Ishikawa (cell line): ENCODE measurements around the gene LOXL4.

ENCODE experiments used
- CEBPB ChIP-seq: IDR thresholded peaks from 2 replicates; pipeline ENCODE4 v1.6.1; 2012
- CREB1 ChIP-seq: IDR thresholded peaks from 2 replicates; pipeline ENCODE4 v1.6.1; 2012; ENCODE audit warnings: low read depth
- EGR1 ChIP-seq: IDR thresholded peaks from 2 replicates; pipeline ENCODE4 v1.6.1; 2012
- EP300 ChIP-seq: IDR thresholded peaks from 2 replicates; pipeline ENCODE4 v1.6.1; 2012; ENCODE audit warnings: borderline replicate concordance
- FOXM1 ChIP-seq: IDR thresholded peaks from 2 replicates; pipeline ENCODE4 v1.6.1; 2012; ENCODE audit warnings: low read depth, borderline replicate concordance
- MAX ChIP-seq: IDR thresholded peaks from 2 replicates; pipeline ENCODE4 v1.6.1; 2012
- RAD21 ChIP-seq: IDR thresholded peaks from 2 replicates; pipeline ENCODE4 v1.6.1; 2012; ENCODE audit warnings: low read depth
- TAF1 ChIP-seq: IDR thresholded peaks from 2 replicates; pipeline ENCODE4 v1.6.1; 2012; ENCODE audit warnings: low read depth, mild to moderate bottlenecking
- TCF12 ChIP-seq: IDR thresholded peaks from 2 replicates; pipeline ENCODE4 v1.6.1; 2012; ENCODE audit warnings: low read depth
- TEAD4 ChIP-seq: IDR thresholded peaks from 2 replicates; pipeline ENCODE4 v1.6.1; 2012
- USF1 ChIP-seq: IDR thresholded peaks from 2 replicates; pipeline ENCODE4 v1.6.1; 2012
- YY1 ChIP-seq: IDR thresholded peaks from 2 replicates; pipeline ENCODE4 v1.6.1; 2012; ENCODE audit warnings: low read depth
- TF ChIP-seq, protein P1 (sequence below): IDR thresholded peaks from 2 replicates; pipeline ENCODE4 v1.6.1; 2012; ENCODE audit warnings: low read depth, mild to moderate bottlenecking

- TF ChIP-seq TCF12: no peak
- TF ChIP-seq CREB1: no peak
- TF ChIP-seq RAD21: no peak
- no peak for TF ChIP-seq EGR1
- TF ChIP-seq MAX: no peak
- TF ChIP-seq TEAD4: no peak
- no peak for TF ChIP-seq TAF1
- no peak for TF ChIP-seq EP300
- TF ChIP-seq, protein P1, sequence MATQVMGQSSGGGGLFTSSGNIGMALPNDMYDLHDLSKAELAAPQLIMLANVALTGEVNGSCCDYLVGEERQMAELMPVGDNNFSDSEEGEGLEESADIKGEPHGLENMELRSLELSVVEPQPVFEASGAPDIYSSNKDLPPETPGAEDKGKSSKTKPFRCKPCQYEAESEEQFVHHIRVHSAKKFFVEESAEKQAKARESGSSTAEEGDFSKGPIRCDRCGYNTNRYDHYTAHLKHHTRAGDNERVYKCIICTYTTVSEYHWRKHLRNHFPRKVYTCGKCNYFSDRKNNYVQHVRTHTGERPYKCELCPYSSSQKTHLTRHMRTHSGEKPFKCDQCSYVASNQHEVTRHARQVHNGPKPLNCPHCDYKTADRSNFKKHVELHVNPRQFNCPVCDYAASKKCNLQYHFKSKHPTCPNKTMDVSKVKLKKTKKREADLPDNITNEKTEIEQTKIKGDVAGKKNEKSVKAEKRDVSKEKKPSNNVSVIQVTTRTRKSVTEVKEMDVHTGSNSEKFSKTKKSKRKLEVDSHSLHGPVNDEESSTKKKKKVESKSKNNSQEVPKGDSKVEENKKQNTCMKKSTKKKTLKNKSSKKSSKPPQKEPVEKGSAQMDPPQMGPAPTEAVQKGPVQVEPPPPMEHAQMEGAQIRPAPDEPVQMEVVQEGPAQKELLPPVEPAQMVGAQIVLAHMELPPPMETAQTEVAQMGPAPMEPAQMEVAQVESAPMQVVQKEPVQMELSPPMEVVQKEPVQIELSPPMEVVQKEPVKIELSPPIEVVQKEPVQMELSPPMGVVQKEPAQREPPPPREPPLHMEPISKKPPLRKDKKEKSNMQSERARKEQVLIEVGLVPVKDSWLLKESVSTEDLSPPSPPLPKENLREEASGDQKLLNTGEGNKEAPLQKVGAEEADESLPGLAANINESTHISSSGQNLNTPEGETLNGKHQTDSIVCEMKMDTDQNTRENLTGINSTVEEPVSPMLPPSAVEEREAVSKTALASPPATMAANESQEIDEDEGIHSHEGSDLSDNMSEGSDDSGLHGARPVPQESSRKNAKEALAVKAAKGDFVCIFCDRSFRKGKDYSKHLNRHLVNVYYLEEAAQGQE: no peak
- no peak for TF ChIP-seq USF1
- no peak for TF ChIP-seq CEBPB
- TF ChIP-seq YY1: no peak
- no peak for TF ChIP-seq FOXM1
These were observed 44.4 kb upstream of the LOXL4 start for GRCh38 chr10:98312349-98312748.
